K562 (cell line): ENCODE measurements around the gene CLDN5. TPM values are rescaled to one million over a fixed set of nuclear protein-coding genes. Genes with fewer than 3 reads are reported as not detected.
A peak's percentile ranks its signal among the peaks of the same experiment; 100 is the strongest.

Source experiments
- ATAC-seq: fragments of 200-7000 bp; cut with Tn5 transposase; 3 replicates; pipeline ENCODE4 v1.9.1; 2020; ENCODE audit warnings: moderate library complexity
- BruUV-seq: library from RNA; stranded (reverse); fragments of 400-500 nt; replicated peaks from 2 replicates; lab custom pipeline; 2021; lab: Mats Ljungman, UMichigan
- CTCF ChIA-PET: fragments of 300-600 bp; formaldehyde crosslinking; extraction: SDS; loops from one replicate; lab custom pipeline; 2021; ENCODE audit warnings: low intra/inter-chr PET ratio; lab: Yijun Ruan, JAX
- POLR2A ChIA-PET: fragments of 300-600, 350-650 bp; sonication (Branson Sonifier 250); formaldehyde crosslinking; extraction: SDS; loops from one replicate; lab custom pipeline; 2021; ENCODE audit warnings: antibody characterized with exemption, inconsistent platforms; lab: Yijun Ruan, JAX
- DNase-seq, 4 experiments: peaks; one replicate each; pipeline versions ENCODE4 v3.0.0 to v3.0.0-alpha.2; 2011 to 2018; ENCODE audit warnings: low spot score in 3 of 4, mixed read lengths in 3 of 4; ENCODE audit errors: extremely low read depth in 1 of 4
- FAIRE-seq: peaks from 2 replicates; lab custom pipeline; 2011; peaks lifted over from hg19 to GRCh38; lab: Jason Lieb, UNC
- H2AFZ ChIP-seq: 2 replicates; pipeline ENCODE4 v1.6.0; 2011; ENCODE audit warnings: low read depth, low read length, control low read depth, inconsistent platforms
- H3K27ac ChIP-seq: fragments of 200-600 bp; 3 replicates; pipeline ENCODE4 v1.8.0; 2011; ENCODE audit warnings: low read depth, mild to moderate bottlenecking, control low read depth, inconsistent platforms, low read length, moderate library complexity, mixed read lengths; ENCODE audit errors: extremely low read depth
- H3K27me3 ChIP-seq, 2 experiments: fragments of 300-600 bp in 1 of 2; 2 replicates in 1 of 2; 3 replicates in 1 of 2; pipeline versions ENCODE4 v1.6.0 to v1.8.0; 2011; ENCODE audit warnings: inconsistent platforms in 2 of 2, low read length in 2 of 2, mild to moderate bottlenecking in 1 of 2, mixed read lengths in 1 of 2, moderate library complexity in 1 of 2; ENCODE audit not compliant: control insufficient read depth in 2 of 2, insufficient read depth in 2 of 2
- H3K36me3 ChIP-seq: fragments of 300-600 bp; 3 replicates; pipeline ENCODE4 v1.8.0; 2011; ENCODE audit warnings: mild to moderate bottlenecking, low read length, inconsistent platforms; ENCODE audit not compliant: control insufficient read depth, insufficient read depth
- H3K4me1 ChIP-seq, 2 experiments: fragments of 200-600 bp in 1 of 2; replicated peaks in 1 of 2; 2 replicates in 1 of 2; 3 replicates in 1 of 2; pipeline versions ENCODE4 v1.5.1 to v1.8.0; 2011; ENCODE audit warnings: inconsistent platforms in 2 of 2, low read length in 2 of 2, mild to moderate bottlenecking in 1 of 2, mixed read lengths in 1 of 2, moderate library complexity in 1 of 2; ENCODE audit not compliant: control insufficient read depth in 2 of 2, insufficient read depth in 2 of 2
- H3K4me2 ChIP-seq: 2 replicates; pipeline ENCODE4 v1.6.1; 2011; ENCODE audit warnings: low read length, control low read depth, inconsistent platforms, mixed read lengths; ENCODE audit not compliant: insufficient read depth
- H3K4me3 ChIP-seq: fragments of 200-600 bp; sonication (generic), shearing (Covaris generic); 2 replicates; pipeline ENCODE4 v1.5.1; 2016; ENCODE audit warnings: control low read depth, inconsistent platforms
- H3K79me2 ChIP-seq: fragments of 200-600 bp; 3 replicates; pipeline ENCODE4 v1.8.0; 2011; ENCODE audit warnings: low read length, inconsistent platforms; ENCODE audit not compliant: control insufficient read depth, insufficient read depth
- H3K9ac ChIP-seq, 2 experiments: 2 replicates each; pipeline versions ENCODE4 v1.6.0 to v1.6.1; 2011; ENCODE audit warnings: low read depth in 2 of 2, low read length in 2 of 2, control low read depth in 1 of 2, inconsistent platforms in 1 of 2, mild to moderate bottlenecking in 1 of 2, mixed read lengths in 1 of 2; ENCODE audit not compliant: insufficient read depth in 1 of 2
- H3K9me1 ChIP-seq: one replicate; pipeline ENCODE4 v1.6.0; 2011; ENCODE audit warnings: inconsistent platforms, mild to moderate bottlenecking, low read length, moderate library complexity; ENCODE audit not compliant: control insufficient read depth, insufficient read depth
- H3K9me3 ChIP-seq: replicated peaks from 2 replicates; pipeline ENCODE4 v1.5.1; 2011; ENCODE audit warnings: low read depth, low read length, inconsistent platforms; ENCODE audit not compliant: control insufficient read depth, insufficient read depth
- H4K20me1 ChIP-seq: replicated peaks from 2 replicates; pipeline ENCODE4 v1.6.1; 2011; ENCODE audit warnings: low read length, inconsistent platforms, mixed read lengths; ENCODE audit not compliant: control insufficient read depth, insufficient read depth
- GATA2 ChIP-seq: sonication (generic); formaldehyde crosslinking; IDR thresholded peaks from 2 replicates; pipeline ENCODE4 v1.4.0; 2020; ENCODE audit warnings: mild to moderate bottlenecking, missing genetic modification reagents
- HDGF ChIP-seq: fragments of 450-650 bp; IDR thresholded peaks from 2 replicates; pipeline ENCODE4 v1.6.1; 2016
- KLF13 ChIP-seq: fragments of 450-650 bp; IDR thresholded peaks from 2 replicates; pipeline ENCODE4 v1.6.1; 2016; ENCODE audit warnings: missing genetic modification characterization, low read depth, mild to moderate bottlenecking, missing compliant biosample characterization, moderate library complexity, borderline replicate concordance
- NR2C2 ChIP-seq, 2 experiments: fragments of 200-800 bp in 1 of 2; sonication (Bioruptor generic) in 1 of 2; sonication (generic) in 1 of 2; formaldehyde crosslinking in 1 of 2; IDR thresholded peaks; 2 replicates each; pipeline versions ENCODE4 v1.6.1 to v1.8.0; 2016 to 2022; ENCODE audit warnings: mild to moderate bottlenecking in 1 of 2, missing compliant biosample characterization in 1 of 2, missing genetic modification characterization in 1 of 2, missing genetic modification reagents in 1 of 2
- THRAP3 ChIP-seq: fragments of 450-650 bp; IDR thresholded peaks from 2 replicates; pipeline ENCODE4 v1.6.1; 2016; ENCODE audit warnings: mild to moderate bottlenecking, inconsistent platforms, borderline replicate concordance
- ZNF12 ChIP-seq: sonication (generic); formaldehyde crosslinking; IDR thresholded peaks from 2 replicates; pipeline ENCODE4 v1.4.0; 2020; ENCODE audit warnings: mild to moderate bottlenecking, missing genetic modification reagents
- WGBS: fragments of 100-300 bp; shearing (Covaris generic); methylation state at CpG from one replicate; pipeline ENCODE4 v1.1.6; 2016; ENCODE audit warnings: low coverage, mixed read lengths; ENCODE audit not compliant: insufficient coverage; ENCODE audit errors: missing lambda C conversion rate; 5-methylcytosine and 5-hydroxymethylcytosine counted together
- in situ Hi-C: fragments of 300-500 bp; cut with MboI; formaldehyde crosslinking; loops from 4 replicates; pipeline ENCODE4 v1.15.0; 2018; ENCODE audit warnings: inconsistent platforms, mixed read lengths
- intact Hi-C: fragments of 100-400 bp; cut with micrococcal nuclease; formaldehyde crosslinking; loops from 2 replicates; pipeline ENCODE4 v1.14.2; 2022
- polyA plus RNA-seq, 8 experiments: library from polyadenylated mRNA; depleted of rRNA in 4 of 8; stranded (reverse) in 5 of 8; unstranded in 3 of 8; fragments of >200 nt; fragmentation: Nextera tagmentation in 2 of 8; fragmentation: Illumina TruSeq in 1 of 8; extraction: Ambion mirVana in 2 of 8; extraction: Trizol in 1 of 8; gene quantifications; 2 replicates each; pipeline versions ENCODE4 v1.2.1 to v1.2.3, GENCODE V29; 2011 to 2014; ENCODE audit warnings: inconsistent platforms in 1 of 8, missing spikeins in 1 of 8
- total RNA-seq, 7 experiments: library from RNA; depleted of rRNA in 6 of 7; stranded (reverse); fragments of >200 nt in 6 of 7; fragmentation: Illumina TruSeq in 2 of 7; extraction: Trizol in 2 of 7; gene quantifications; 2 replicates each; pipeline versions ENCODE4 v1.2.1 to v1.2.3, GENCODE V29; 2011 to 2021; ENCODE audit warnings: low replicate concordance in 1 of 7
- TF ChIP-seq, protein P1 (sequence below): sonication (generic); formaldehyde crosslinking; IDR thresholded peaks from 2 replicates; pipeline ENCODE4 v1.8.0; 2023; ENCODE audit warnings: missing genetic modification reagents, mild to moderate bottlenecking, borderline replicate concordance
- TF ChIP-seq, protein P2 (sequence below), 3 experiments: fragments of 200-800 bp in 1 of 3; fragments of 250-450 bp in 1 of 3; fragments of 450-650 bp in 1 of 3; sonication (Bioruptor Pico) in 1 of 3; sonication (Bioruptor generic) in 1 of 3; formaldehyde crosslinking in 1 of 3; IDR thresholded peaks; 2 replicates each; pipeline versions ENCODE4 v1.6.1 to v1.8.0; 2016 to 2022; ENCODE audit warnings: mild to moderate bottlenecking in 2 of 3, missing genetic modification characterization in 2 of 3, missing compliant biosample characterization in 1 of 3, moderate library complexity in 1 of 3

The CLDN5 gene
- total and polyA plus RNA-seq, 9 of the 15 experiments (the other 6 are each of a cell fraction or from before 2014, with no cell fraction given): 0.20 TPM; not detected in 8

GRCh38 chr22:19495562-19496323 is 28.5 kb downstream of the CLDN5 start:
- no peaks in the 10 kb centered on the region; the same call in 1 of the 2 replicates for H4K20me1 ChIP-seq
- FAIRE-seq: no peak
- TF ChIP-seq, protein P1, sequence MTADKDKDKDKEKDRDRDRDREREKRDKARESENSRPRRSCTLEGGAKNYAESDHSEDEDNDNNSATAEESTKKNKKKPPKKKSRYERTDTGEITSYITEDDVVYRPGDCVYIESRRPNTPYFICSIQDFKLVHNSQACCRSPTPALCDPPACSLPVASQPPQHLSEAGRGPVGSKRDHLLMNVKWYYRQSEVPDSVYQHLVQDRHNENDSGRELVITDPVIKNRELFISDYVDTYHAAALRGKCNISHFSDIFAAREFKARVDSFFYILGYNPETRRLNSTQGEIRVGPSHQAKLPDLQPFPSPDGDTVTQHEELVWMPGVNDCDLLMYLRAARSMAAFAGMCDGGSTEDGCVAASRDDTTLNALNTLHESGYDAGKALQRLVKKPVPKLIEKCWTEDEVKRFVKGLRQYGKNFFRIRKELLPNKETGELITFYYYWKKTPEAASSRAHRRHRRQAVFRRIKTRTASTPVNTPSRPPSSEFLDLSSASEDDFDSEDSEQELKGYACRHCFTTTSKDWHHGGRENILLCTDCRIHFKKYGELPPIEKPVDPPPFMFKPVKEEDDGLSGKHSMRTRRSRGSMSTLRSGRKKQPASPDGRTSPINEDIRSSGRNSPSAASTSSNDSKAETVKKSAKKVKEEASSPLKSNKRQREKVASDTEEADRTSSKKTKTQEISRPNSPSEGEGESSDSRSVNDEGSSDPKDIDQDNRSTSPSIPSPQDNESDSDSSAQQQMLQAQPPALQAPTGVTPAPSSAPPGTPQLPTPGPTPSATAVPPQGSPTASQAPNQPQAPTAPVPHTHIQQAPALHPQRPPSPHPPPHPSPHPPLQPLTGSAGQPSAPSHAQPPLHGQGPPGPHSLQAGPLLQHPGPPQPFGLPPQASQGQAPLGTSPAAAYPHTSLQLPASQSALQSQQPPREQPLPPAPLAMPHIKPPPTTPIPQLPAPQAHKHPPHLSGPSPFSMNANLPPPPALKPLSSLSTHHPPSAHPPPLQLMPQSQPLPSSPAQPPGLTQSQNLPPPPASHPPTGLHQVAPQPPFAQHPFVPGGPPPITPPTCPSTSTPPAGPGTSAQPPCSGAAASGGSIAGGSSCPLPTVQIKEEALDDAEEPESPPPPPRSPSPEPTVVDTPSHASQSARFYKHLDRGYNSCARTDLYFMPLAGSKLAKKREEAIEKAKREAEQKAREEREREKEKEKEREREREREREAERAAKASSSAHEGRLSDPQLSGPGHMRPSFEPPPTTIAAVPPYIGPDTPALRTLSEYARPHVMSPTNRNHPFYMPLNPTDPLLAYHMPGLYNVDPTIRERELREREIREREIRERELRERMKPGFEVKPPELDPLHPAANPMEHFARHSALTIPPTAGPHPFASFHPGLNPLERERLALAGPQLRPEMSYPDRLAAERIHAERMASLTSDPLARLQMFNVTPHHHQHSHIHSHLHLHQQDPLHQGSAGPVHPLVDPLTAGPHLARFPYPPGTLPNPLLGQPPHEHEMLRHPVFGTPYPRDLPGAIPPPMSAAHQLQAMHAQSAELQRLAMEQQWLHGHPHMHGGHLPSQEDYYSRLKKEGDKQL (CRISPR knock-in tag): 0 out of 2 replicates have a peak, but pooled peaks have one; percentile 27
- TF ChIP-seq GATA2 (CRISPR knock-in tag) (peak; percentile 26; the same call in 1 of the 2 replicates), HDGF (no peak), NR2C2 (CRISPR knock-in tag; IDR thresholded peaks at IDR 0.05) (0 out of 2 replicates have a peak, but pooled peaks have one; percentile 4), NR2C2 (tag; IDR thresholded peaks at IDR 0.05) (no peak), THRAP3 (no peak), ZNF12 (CRISPR knock-in tag) (peak; percentile 80), KLF13 (tag) (peak; percentile 23; the same call in 1 of the 2 replicates)
- TF ChIP-seq, protein P2, sequence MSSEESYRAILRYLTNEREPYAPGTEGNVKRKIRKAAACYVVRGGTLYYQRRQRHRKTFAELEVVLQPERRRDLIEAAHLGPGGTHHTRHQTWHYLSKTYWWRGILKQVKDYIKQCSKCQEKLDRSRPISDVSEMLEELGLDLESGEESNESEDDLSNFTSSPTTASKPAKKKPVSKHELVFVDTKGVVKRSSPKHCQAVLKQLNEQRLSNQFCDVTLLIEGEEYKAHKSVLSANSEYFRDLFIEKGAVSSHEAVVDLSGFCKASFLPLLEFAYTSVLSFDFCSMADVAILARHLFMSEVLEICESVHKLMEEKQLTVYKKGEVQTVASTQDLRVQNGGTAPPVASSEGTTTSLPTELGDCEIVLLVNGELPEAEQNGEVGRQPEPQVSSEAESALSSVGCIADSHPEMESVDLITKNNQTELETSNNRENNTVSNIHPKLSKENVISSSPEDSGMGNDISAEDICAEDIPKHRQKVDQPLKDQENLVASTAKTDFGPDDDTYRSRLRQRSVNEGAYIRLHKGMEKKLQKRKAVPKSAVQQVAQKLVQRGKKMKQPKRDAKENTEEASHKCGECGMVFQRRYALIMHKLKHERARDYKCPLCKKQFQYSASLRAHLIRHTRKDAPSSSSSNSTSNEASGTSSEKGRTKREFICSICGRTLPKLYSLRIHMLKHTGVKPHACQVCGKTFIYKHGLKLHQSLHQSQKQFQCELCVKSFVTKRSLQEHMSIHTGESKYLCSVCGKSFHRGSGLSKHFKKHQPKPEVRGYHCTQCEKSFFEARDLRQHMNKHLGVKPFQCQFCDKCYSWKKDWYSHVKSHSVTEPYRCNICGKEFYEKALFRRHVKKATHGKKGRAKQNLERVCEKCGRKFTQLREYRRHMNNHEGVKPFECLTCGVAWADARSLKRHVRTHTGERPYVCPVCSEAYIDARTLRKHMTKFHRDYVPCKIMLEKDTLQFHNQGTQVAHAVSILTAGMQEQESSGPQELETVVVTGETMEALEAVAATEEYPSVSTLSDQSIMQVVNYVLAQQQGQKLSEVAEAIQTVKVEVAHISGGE (CRISPR knock-in tag; IDR thresholded peaks at IDR 0.05): 0 out of 6 replicates have a peak, but pooled peaks of 1 of the 3 experiments have one; percentile 26

More at GRCh38 chr22:19495562-19496323, 28.5 kb downstream of the CLDN5 start:
- Histone ChIP-seq H2AFZ (no peak overlapping the region), H3K4me2 (no peak overlapping the region), H3K9me1 (no peaks in the 10 kb centered on the region), H3K4me3 (no peak overlapping the region), H3K4me1 (no peaks in the 10 kb centered on the region; a peak in 2 of 5 replicates), H3K27me3 (no peaks in the 10 kb centered on the region), H3K9me3 (no peaks in the 10 kb centered on the region), H3K27ac (no peak overlapping the region), H3K9ac (no peak overlapping the region), H3K36me3 (peaks cover 99% of the 10 kb centered on the region), H3K79me2 (peaks cover 8% of the 10 kb centered on the region)
- no TSS peak for BruUV-seq
- in situ Hi-C loops (no loop called here), intact Hi-C loops (no loop called here)
- ATAC-seq: no peak
- POLR2A ChIA-PET: interaction anchor here (0.6 to 3.6 kb wide), 7 partner anchors 9 to 110 kb away, joined by 3 to 23 read pairs (median 4); no protein-coding TSS in a partner anchor
- CTCF ChIA-PET: interaction anchor here (0.5 to 3.1 kb wide), 3 partner anchors 134 to 222 kb away, joined by 5 to 27 read pairs (median 7); no protein-coding TSS in a partner anchor
- peak in 1 of 4 experiments; percentile 69 for DNase-seq
- WGBS: 78% methylated on average over 5 of the region's 5 CpGs
